ENCODE measurements around the gene GALT.

GALT gene

DNA sequence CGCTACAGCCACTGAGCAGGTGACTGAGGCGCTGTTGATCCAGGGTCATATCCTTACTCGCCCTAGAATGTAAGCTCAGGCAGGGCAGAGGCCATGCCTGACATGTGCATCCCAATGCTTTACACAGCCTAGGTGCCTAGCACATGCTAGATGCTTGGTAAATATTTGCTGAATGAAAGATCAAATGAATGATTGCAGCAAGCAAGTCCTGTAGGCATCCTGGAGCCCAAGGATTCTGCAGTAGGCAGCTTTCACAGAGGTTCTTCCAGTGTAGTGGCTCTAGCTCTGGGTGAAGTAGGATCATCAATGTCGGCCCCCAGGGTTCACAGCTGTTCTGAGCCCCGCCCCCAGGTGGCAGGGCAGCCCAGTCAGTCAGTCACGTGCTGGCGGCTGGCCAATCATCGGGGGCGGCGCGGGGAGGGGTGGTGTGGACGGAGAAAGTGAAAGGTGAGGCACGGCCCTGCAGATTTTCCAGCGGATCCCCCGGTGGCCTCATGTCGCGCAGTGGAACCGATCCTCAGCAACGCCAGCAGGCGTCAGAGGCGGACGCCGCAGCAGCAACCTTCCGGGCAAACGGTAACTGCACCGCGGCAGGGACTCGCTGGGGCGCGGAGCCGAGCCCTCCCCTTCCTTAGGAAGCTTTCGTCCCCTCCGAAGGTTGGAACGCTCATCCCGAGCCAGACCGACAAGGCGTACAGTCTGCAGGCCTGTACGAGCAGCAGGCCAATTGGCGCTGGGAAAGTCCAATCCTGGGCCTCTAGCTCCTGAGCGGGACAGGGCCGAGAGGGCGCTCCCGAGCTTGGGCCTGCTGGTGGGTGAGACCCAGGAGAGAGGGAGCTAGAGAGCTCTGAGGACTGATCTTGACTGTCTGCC, at the start of gene GALT:
Gene GALT, plus strand, starts transcription at position 465 of the 873 bp plus-strand sequence. Its CDS starts 30 bp downstream, at position 495.
- TF ChIP-seq, protein P1, sequence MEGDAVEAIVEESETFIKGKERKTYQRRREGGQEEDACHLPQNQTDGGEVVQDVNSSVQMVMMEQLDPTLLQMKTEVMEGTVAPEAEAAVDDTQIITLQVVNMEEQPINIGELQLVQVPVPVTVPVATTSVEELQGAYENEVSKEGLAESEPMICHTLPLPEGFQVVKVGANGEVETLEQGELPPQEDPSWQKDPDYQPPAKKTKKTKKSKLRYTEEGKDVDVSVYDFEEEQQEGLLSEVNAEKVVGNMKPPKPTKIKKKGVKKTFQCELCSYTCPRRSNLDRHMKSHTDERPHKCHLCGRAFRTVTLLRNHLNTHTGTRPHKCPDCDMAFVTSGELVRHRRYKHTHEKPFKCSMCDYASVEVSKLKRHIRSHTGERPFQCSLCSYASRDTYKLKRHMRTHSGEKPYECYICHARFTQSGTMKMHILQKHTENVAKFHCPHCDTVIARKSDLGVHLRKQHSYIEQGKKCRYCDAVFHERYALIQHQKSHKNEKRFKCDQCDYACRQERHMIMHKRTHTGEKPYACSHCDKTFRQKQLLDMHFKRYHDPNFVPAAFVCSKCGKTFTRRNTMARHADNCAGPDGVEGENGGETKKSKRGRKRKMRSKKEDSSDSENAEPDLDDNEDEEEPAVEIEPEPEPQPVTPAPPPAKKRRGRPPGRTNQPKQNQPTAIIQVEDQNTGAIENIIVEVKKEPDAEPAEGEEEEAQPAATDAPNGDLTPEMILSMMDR (IDR thresholded peaks at IDR 0.05; ENCODE audit: control insufficient read depth, insufficient read depth, low read depth, low read length, missing control alignments), result peak; percentile 58
- H3K4me3 ChIP-seq (ENCODE audit: control insufficient read depth, low read depth, low read length), result peak within 1 kb of the TSS; percentile 76
- peak; percentile 46 for DNase-seq (ENCODE audit: low read depth)

- no peak overlapping the region for H3K4me3 ChIP-seq (ENCODE audit: control insufficient read depth, low read depth, low read length)
- no peak for DNase-seq (ENCODE audit: low read depth)
- TF ChIP-seq, protein P1 (IDR thresholded peaks at IDR 0.05; ENCODE audit: control insufficient read depth, insufficient read depth, low read depth, low read length, missing control alignments), result no peak
These were observed 46.9 kb upstream of the GALT start for GRCh38 chr9:34599546-34599945.

GRCh38 chr9:34600908-34601307, 45.6 kb upstream of the GALT start:
- no peak for DNase-seq (ENCODE audit: low read depth)
- TF ChIP-seq, protein P1 (IDR thresholded peaks at IDR 0.05; ENCODE audit: control insufficient read depth, insufficient read depth, low read depth, low read length, missing control alignments), result no peak
- no peak overlapping the region for H3K4me3 ChIP-seq (ENCODE audit: control insufficient read depth, low read depth, low read length)

GRCh38 chr9:34601937-34602573, 44.4 kb upstream of the GALT start:
- no peak overlapping the region for H3K4me3 ChIP-seq (ENCODE audit: control insufficient read depth, low read depth, low read length)
- TF ChIP-seq, protein P1 (IDR thresholded peaks at IDR 0.05; ENCODE audit: control insufficient read depth, insufficient read depth, low read depth, low read length, missing control alignments), result no peak
- no peak for DNase-seq (ENCODE audit: low read depth)

DNA sequence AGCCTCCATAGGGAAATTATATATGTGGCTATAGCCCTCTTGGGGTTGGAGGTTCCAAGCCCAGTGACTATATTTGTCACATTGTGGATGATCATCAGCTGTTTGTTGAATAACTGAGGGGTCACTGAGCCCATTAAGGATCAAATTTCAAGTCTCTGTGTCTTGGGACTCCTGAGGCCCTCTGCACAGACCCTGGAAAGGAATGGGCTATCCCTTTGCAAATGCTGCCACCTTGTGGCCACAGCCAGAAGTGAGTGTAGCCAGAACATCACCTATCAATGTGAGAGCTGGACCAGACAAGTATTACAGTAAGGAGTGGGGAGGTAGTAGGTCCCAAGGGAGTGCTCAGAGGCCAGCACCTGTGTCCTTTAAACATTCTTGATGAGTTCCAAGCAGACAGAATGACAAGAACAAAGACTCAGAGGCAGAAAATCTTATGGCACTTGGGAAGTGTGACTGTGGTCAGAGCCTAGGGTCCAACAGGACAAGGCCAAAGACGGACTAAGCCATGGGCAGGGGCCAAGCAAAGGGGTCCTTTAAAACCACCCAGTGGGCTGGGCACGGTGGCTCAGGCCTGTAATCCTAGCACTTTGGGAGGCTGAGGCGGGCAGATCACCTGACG, 42.8 kb upstream of the GALT start:
- DNase-seq (ENCODE audit: low read depth), result no peak
- TF ChIP-seq, protein P1 (IDR thresholded peaks at IDR 0.05; ENCODE audit: control insufficient read depth, insufficient read depth, low read depth, low read length, missing control alignments), result peak; percentile 88
- no peak overlapping the region for H3K4me3 ChIP-seq (ENCODE audit: control insufficient read depth, low read depth, low read length)

GRCh38 chr9:34606190-34606589, 40.3 kb upstream of the GALT start:
- no peak for DNase-seq (ENCODE audit: low read depth)
- TF ChIP-seq, protein P1 (IDR thresholded peaks at IDR 0.05; ENCODE audit: control insufficient read depth, insufficient read depth, low read depth, low read length, missing control alignments), result no peak
- no peak overlapping the region for H3K4me3 ChIP-seq (ENCODE audit: control insufficient read depth, low read depth, low read length)

All from AG09309 (cell line).